ENCODE measurements around the gene GTF2A2.
A peak's percentile ranks its signal among the peaks of the same experiment; 100 is the strongest.

The GTF2A2 gene

DNA sequence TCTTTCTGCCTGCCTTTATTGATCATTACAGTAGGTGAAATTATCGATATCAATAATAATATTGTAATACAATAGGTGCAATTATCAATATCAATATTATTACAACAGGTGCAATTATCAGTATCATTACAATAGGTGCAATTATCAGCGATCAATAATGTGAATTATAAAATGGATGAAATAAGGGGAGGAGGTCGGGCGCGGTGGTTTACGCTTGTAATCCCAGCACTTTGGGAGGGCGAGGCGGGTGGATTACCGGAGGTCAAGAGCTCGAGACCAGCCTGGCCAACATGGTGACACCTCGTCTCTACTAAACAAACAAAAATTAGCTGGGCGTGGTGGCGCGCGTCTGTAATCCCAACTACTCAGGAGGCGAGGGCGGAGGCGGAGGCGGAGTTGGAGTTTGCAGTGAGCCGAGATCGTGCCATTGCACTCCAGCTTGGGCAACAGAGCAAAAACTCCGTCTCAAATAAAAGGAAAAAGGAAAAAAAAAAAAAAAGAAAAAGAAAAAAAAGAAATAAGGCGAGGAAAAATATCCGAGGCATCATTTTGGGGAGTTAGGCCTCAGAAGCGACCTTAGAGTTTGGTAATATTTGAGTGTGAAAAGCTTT is 32.4 kb upstream of the GTF2A2 start (continued):
- TF ChIP-seq TCF7L2 (IDR thresholded peaks at IDR 0.05; ENCODE audit: borderline replicate concordance, low read depth, low read length) (no peak), ZNF324 (tag by site-specific recombination; IDR thresholded peaks at IDR 0.05) (no peak), ZNF221 (tag by site-specific recombination; IDR thresholded peaks at IDR 0.05; ENCODE audit: borderline replicate concordance) (no peak), EGR2 (tag by site-specific recombination; IDR thresholded peaks at IDR 0.05; ENCODE audit: low read depth) (peak; percentile 83), KLF8 (tag by site-specific recombination; IDR thresholded peaks at IDR 0.05) (no peak), ZNF777 (tag by site-specific recombination; IDR thresholded peaks at IDR 0.05; ENCODE audit: borderline replicate concordance) (no peak), KLF9 (tag by site-specific recombination; IDR thresholded peaks at IDR 0.05; ENCODE audit: low read depth) (no peak; the same call in 1 of the 2 replicates), OSR2 (tag by site-specific recombination; IDR thresholded peaks at IDR 0.05) (peak; percentile 17; the same call in 1 of the 2 replicates), YY1 (tag by site-specific recombination; IDR thresholded peaks at IDR 0.05) (0 out of 2 replicates have a peak, but pooled peaks have one; percentile 29), SP2 (tag by site-specific recombination; IDR thresholded peaks at IDR 0.05) (no peak), ZNF707 (tag by site-specific recombination; IDR thresholded peaks at IDR 0.05) (no peak), ZNF548 (tag by site-specific recombination; IDR thresholded peaks at IDR 0.05) (no peak), REPIN1 (tag by site-specific recombination; IDR thresholded peaks at IDR 0.05; ENCODE audit: low read depth) (no peak), ZBTB7A (tag by site-specific recombination; IDR thresholded peaks at IDR 0.05; ENCODE audit: low read depth) (no peak), ZNF10 (tag by site-specific recombination; IDR thresholded peaks at IDR 0.05) (no peak), ZNF19 (tag by site-specific recombination; IDR thresholded peaks at IDR 0.05; ENCODE audit: low read depth) (no peak), ZBTB21 (tag by site-specific recombination; IDR thresholded peaks at IDR 0.05) (0 out of 2 replicates have a peak, but pooled peaks have one; percentile 46), ZNF175 (tag by site-specific recombination; IDR thresholded peaks at IDR 0.05) (no peak), ZNF521 (tag by site-specific recombination; IDR thresholded peaks at IDR 0.05) (no peak)
- TF ChIP-seq, protein P1, sequence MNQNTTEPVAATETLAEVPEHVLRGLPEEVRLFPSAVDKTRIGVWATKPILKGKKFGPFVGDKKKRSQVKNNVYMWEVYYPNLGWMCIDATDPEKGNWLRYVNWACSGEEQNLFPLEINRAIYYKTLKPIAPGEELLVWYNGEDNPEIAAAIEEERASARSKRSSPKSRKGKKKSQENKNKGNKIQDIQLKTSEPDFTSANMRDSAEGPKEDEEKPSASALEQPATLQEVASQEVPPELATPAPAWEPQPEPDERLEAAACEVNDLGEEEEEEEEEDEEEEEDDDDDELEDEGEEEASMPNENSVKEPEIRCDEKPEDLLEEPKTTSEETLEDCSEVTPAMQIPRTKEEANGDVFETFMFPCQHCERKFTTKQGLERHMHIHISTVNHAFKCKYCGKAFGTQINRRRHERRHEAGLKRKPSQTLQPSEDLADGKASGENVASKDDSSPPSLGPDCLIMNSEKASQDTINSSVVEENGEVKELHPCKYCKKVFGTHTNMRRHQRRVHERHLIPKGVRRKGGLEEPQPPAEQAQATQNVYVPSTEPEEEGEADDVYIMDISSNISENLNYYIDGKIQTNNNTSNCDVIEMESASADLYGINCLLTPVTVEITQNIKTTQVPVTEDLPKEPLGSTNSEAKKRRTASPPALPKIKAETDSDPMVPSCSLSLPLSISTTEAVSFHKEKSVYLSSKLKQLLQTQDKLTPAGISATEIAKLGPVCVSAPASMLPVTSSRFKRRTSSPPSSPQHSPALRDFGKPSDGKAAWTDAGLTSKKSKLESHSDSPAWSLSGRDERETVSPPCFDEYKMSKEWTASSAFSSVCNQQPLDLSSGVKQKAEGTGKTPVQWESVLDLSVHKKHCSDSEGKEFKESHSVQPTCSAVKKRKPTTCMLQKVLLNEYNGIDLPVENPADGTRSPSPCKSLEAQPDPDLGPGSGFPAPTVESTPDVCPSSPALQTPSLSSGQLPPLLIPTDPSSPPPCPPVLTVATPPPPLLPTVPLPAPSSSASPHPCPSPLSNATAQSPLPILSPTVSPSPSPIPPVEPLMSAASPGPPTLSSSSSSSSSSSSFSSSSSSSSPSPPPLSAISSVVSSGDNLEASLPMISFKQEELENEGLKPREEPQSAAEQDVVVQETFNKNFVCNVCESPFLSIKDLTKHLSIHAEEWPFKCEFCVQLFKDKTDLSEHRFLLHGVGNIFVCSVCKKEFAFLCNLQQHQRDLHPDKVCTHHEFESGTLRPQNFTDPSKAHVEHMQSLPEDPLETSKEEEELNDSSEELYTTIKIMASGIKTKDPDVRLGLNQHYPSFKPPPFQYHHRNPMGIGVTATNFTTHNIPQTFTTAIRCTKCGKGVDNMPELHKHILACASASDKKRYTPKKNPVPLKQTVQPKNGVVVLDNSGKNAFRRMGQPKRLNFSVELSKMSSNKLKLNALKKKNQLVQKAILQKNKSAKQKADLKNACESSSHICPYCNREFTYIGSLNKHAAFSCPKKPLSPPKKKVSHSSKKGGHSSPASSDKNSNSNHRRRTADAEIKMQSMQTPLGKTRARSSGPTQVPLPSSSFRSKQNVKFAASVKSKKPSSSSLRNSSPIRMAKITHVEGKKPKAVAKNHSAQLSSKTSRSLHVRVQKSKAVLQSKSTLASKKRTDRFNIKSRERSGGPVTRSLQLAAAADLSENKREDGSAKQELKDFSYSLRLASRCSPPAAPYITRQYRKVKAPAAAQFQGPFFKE (tag by site-specific recombination; IDR thresholded peaks at IDR 0.05; ENCODE audit: borderline replicate concordance) = no peak
- TF ChIP-seq, protein P2, sequence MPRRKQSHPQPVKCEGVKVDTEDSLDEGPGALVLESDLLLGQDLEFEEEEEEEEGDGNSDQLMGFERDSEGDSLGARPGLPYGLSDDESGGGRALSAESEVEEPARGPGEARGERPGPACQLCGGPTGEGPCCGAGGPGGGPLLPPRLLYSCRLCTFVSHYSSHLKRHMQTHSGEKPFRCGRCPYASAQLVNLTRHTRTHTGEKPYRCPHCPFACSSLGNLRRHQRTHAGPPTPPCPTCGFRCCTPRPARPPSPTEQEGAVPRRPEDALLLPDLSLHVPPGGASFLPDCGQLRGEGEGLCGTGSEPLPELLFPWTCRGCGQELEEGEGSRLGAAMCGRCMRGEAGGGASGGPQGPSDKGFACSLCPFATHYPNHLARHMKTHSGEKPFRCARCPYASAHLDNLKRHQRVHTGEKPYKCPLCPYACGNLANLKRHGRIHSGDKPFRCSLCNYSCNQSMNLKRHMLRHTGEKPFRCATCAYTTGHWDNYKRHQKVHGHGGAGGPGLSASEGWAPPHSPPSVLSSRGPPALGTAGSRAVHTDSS (tag by site-specific recombination; IDR thresholded peaks at IDR 0.05) = no peak
- TF ChIP-seq, protein P3, sequence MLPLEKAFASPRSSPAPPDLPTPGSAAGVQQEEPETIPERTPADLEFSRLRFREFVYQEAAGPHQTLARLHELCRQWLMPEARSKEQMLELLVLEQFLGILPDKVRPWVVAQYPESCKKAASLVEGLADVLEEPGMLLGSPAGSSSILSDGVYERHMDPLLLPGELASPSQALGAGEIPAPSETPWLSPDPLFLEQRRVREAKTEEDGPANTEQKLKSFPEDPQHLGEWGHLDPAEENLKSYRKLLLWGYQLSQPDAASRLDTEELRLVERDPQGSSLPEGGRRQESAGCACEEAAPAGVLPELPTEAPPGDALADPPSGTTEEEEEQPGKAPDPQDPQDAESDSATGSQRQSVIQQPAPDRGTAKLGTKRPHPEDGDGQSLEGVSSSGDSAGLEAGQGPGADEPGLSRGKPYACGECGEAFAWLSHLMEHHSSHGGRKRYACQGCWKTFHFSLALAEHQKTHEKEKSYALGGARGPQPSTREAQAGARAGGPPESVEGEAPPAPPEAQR (tag by site-specific recombination; IDR thresholded peaks at IDR 0.05) = no peak
- TF ChIP-seq, protein P4, sequence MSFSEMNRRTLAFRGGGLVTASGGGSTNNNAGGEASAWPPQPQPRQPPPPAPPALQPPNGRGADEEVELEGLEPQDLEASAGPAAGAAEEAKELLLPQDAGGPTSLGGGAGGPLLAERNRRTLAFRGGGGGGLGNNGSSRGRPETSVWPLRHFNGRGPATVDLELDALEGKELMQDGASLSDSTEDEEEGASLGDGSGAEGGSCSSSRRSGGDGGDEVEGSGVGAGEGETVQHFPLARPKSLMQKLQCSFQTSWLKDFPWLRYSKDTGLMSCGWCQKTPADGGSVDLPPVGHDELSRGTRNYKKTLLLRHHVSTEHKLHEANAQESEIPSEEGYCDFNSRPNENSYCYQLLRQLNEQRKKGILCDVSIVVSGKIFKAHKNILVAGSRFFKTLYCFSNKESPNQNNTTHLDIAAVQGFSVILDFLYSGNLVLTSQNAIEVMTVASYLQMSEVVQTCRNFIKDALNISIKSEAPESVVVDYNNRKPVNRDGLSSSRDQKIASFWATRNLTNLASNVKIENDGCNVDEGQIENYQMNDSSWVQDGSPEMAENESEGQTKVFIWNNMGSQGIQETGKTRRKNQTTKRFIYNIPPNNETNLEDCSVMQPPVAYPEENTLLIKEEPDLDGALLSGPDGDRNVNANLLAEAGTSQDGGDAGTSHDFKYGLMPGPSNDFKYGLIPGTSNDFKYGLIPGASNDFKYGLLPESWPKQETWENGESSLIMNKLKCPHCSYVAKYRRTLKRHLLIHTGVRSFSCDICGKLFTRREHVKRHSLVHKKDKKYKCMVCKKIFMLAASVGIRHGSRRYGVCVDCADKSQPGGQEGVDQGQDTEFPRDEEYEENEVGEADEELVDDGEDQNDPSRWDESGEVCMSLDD (tag by site-specific recombination; IDR thresholded peaks at IDR 0.05) = no peak
- TF ChIP-seq, protein P5, sequence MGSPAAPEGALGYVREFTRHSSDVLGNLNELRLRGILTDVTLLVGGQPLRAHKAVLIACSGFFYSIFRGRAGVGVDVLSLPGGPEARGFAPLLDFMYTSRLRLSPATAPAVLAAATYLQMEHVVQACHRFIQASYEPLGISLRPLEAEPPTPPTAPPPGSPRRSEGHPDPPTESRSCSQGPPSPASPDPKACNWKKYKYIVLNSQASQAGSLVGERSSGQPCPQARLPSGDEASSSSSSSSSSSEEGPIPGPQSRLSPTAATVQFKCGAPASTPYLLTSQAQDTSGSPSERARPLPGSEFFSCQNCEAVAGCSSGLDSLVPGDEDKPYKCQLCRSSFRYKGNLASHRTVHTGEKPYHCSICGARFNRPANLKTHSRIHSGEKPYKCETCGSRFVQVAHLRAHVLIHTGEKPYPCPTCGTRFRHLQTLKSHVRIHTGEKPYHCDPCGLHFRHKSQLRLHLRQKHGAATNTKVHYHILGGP (tag by site-specific recombination; IDR thresholded peaks at IDR 0.05) = no peak
- TF ChIP-seq, protein P6, sequence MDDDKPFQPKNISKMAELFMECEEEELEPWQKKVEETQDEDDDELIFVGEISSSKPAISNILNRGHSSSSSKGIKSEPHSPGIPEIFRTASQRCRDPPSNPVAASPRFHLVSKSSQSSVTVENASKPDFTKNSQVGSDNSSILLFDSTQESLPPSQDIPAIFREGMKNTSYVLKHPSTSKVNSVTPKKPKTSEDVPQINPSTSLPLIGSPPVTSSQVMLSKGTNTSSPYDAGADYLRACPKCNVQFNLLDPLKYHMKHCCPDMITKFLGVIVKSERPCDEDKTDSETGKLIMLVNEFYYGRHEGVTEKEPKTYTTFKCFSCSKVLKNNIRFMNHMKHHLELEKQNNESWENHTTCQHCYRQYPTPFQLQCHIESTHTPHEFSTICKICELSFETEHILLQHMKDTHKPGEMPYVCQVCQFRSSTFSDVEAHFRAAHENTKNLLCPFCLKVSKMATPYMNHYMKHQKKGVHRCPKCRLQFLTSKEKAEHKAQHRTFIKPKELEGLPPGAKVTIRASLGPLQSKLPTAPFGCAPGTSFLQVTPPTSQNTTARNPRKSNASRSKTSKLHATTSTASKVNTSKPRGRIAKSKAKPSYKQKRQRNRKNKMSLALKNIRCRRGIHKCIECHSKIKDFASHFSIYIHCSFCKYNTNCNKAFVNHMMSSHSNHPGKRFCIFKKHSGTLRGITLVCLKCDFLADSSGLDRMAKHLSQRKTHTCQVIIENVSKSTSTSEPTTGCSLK (tag by site-specific recombination; IDR thresholded peaks at IDR 0.05) = no peak
